GM12874 (cell line): ENCODE data around the gene CENPN.

Source experiments
- CTCF ChIP-seq: IDR thresholded peaks from 2 replicates; pipeline ENCODE4 v1.5.1; 2011; ENCODE audit warnings: low read depth, mild to moderate bottlenecking, control low read depth, low read length, moderate library complexity; ENCODE audit not compliant: insufficient read depth

The CENPN gene

GRCh38 chr16:80991792-80992430 lies 15.1 kb upstream of the CENPN start:
- no peak for TF ChIP-seq CTCF

GRCh38 chr16:80992676-80993293 lies 14.2 kb upstream of the CENPN start:
- no peak for TF ChIP-seq CTCF

- TF ChIP-seq CTCF = no peak
These were observed 13.7 kb upstream of the CENPN start for GRCh38 chr16:80993307-80993706.

- no peak for TF ChIP-seq CTCF
These were observed 13.2 kb upstream of the CENPN start for GRCh38 chr16:80993834-80994233.

GRCh38 chr16:80994451-80994850 lies 12.6 kb upstream of the CENPN start:
- TF ChIP-seq CTCF = no peak

- no peak for TF ChIP-seq CTCF
These were observed 10.3 kb upstream of the CENPN start for GRCh38 chr16:80996688-80997138.

GRCh38 chr16:80997139-80997798 lies 9.7 kb upstream of the CENPN start:
- no peak for TF ChIP-seq CTCF
